A549 (cell line): ENCODE measurements around the gene UFC1.

Experiments used
- CTCF ChIP-seq: fragments of >200 bp; sonication (Bioruptor Twin); formaldehyde crosslinking; IDR thresholded peaks from 3 replicates; pipeline ENCODE4 v1.5.1; 2016
- EP300 ChIP-seq, 2 experiments: fragments of >200 bp; sonication (Bioruptor Twin); formaldehyde crosslinking; IDR thresholded peaks; 2 replicates in 1 of 2; 3 replicates in 1 of 2; pipeline ENCODE4 v1.6.1; 2016 to 2017
- NPAS2 ChIP-seq: fragments of 250-450 bp; sonication (Bioruptor Pico); IDR thresholded peaks from 2 replicates; pipeline ENCODE4 v1.8.0; 2022; ENCODE audit warnings: mild to moderate bottlenecking, moderate library complexity, borderline replicate concordance
- POLR2A ChIP-seq: IDR thresholded peaks from 2 replicates; pipeline ENCODE4 v1.6.1; 2012; ENCODE audit warnings: mild to moderate bottlenecking, low read length

DNA sequence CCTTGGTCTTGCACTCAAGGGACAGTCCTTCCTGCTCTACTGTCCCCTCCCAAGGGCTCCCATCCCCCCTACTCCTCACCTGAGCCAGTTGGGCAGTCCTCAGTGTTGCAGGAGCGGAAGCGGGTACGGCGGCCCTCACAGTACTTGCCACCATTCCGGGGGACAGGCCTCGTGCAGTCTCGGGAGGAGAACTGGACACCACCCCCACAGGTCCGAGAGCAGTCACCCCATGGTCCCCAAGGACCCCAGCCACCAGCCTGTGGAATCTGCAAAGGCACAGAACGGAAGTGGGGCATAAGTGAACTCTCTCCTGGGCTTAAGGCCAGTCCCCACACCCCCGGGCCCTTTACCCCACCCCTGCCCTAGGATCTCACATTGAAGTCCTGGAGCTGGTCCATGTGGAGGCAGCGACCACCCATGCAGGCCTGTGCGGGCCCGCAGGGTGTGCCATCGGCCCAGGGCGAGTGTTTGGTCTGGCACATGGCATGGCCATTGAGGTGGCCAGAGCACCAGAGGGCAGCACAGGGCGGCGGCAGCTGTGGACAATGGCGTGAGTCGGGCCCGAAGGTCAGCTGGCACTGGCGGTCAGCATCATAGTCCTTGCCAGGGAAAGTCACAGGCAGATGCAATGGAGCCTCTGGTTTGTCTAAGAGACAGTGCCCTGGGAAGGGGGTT lies 39.9 kb downstream of the UFC1 start:
- TF ChIP-seq NPAS2 (CRISPR knock-in tag), result no peak
- TF ChIP-seq POLR2A, result no peak
- TF ChIP-seq CTCF, result no peak
- no peak for TF ChIP-seq EP300 (IDR thresholded peaks at IDR 0.05)
